Measurements from ENCODE around the gene PLXNA4. TPM values are rescaled to one million over a fixed set of nuclear protein-coding genes. Genes with fewer than 3 reads are reported as not detected.

The PLXNA4 gene
- polyA plus RNA-seq, 2 of the 4 experiments (the other 2 are of a cell fraction), result 0.12 to 0.34 TPM

DNA sequence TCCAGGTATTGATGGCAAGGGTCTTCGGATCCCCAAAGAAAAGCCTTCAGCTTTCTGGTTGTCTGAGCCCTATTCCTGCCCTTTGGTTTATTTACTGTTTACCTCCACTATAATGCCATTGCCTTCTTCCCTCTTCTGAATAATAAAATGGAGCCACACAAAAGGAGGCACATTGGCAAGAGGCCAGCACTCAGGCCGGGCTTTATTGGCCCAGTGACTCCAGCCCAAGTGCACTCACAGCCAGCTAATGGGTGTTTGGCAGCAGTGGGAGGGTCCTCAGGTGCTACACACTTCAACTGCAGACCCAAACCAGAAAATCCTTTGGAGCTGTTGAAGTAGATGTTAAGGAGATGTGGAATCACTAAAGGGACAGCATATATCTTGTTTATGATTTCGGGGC, 336.0 kb downstream of the PLXNA4 start:
- Histone ChIP-seq H3K4me3 (no peak overlapping the region), H3K27ac (no peak overlapping the region), H3K4me1 (no peaks in the 10 kb centered on the region), H3K4me2 (no peak overlapping the region), H3K9me3 (peaks cover 6% of the 10 kb centered on the region; the same call in 2 of the 3 replicates)
- 38% methylated on average over 3 of the region's 3 CpGs for WGBS (ENCODE audit: missing lambda C conversion rate)
- DNase-seq (ENCODE audit: low read depth in 1 of 2, low spot score in 1 of 2) (no peak), ATAC-seq (no peak), FAIRE-seq (no peak)
- POLR2A ChIA-PET, result no interaction called here
- CTCF ChIA-PET, result interaction anchor here (1.0 to 2.6 kb wide), 6 partner anchors 9 to 551 kb away, joined by 3 to 9 read pairs (median 3); no protein-coding TSS in a partner anchor
- TF ChIP-seq GATA3 (IDR thresholded peaks at IDR 0.05; ENCODE audit: borderline replicate concordance) (no peak), RARB (CRISPR knock-in tag; IDR thresholded peaks at IDR 0.05) (no peak), SREBF2 (IDR thresholded peaks at IDR 0.05) (no peak), ESRRA (IDR thresholded peaks at IDR 0.05; ENCODE audit: borderline replicate concordance, low read length) (no peak)
- TF ChIP-seq, protein P1, sequence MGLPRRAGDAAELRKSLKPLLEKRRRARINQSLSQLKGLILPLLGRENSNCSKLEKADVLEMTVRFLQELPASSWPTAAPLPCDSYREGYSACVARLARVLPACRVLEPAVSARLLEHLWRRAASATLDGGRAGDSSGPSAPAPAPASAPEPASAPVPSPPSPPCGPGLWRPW (IDR thresholded peaks at IDR 0.05), result no peak

DNA sequence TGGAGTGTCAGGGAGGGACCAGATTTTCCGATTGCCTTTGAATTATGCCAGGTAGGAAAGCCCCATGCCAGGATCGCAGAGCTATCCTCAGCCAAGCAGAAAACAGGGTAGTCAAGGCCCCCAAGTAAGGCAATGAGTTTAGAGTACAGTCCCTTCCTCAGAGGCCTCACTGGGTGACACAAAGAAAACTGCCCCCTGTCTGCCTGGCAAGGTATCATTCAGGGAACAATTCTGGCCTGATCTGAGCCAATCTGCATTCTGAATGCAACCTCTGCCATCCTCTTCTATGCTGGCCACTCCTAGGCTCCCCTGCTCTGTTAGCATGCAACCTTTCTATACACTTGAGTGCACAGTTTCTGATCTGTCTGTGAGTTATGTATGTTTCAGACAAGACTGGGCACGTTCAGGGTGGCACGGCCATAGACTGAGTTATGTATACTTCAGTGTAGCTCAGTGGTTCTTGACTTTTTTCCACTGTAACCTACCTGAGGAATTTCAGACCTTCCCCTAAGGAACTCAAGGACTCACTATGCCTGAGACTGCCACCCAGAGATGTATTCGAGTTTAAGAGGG, 336.8 kb downstream of the PLXNA4 start:
- no peak overlapping the region for H3K27ac ChIP-seq
- FAIRE-seq, result no peak
- no peak for DNase-seq (ENCODE audit: low read depth in 1 of 2, low spot score in 1 of 2)
- no peak overlapping the region for H3K4me2 ChIP-seq
- no peaks in the 10 kb centered on the region for H3K4me1 ChIP-seq
- no peak for TF ChIP-seq NR3C1 (IDR thresholded peaks at IDR 0.05)
- TF ChIP-seq MAZ (IDR thresholded peaks at IDR 0.05; ENCODE audit: borderline replicate concordance, low read depth, low read length), result no peak
- no peak for TF ChIP-seq CHD2 (IDR thresholded peaks at IDR 0.05; ENCODE audit: low read length, partially characterized antibody)
- no peak for TF ChIP-seq MAFK (IDR thresholded peaks at IDR 0.05; ENCODE audit: partially characterized antibody)
- TF ChIP-seq CEBPB (IDR thresholded peaks at IDR 0.05), result no peak
- no peak for TF ChIP-seq ATOH8 (CRISPR knock-in tag; IDR thresholded peaks at IDR 0.05; ENCODE audit: low read depth)
- TF ChIP-seq RCOR1 (IDR thresholded peaks at IDR 0.05; ENCODE audit: low read depth, low read length), result no peak
- no peak for TF ChIP-seq GATA3 (IDR thresholded peaks at IDR 0.05; ENCODE audit: borderline replicate concordance)
- no peak for TF ChIP-seq NPAS2 (CRISPR knock-in tag; IDR thresholded peaks at IDR 0.05; ENCODE audit: borderline replicate concordance)
- TF ChIP-seq KDM1A (IDR thresholded peaks at IDR 0.05; ENCODE audit: low read depth), result no peak
- no peak for TF ChIP-seq CHD4 (IDR thresholded peaks at IDR 0.05; ENCODE audit: borderline replicate concordance)
- TF ChIP-seq, protein P2, sequence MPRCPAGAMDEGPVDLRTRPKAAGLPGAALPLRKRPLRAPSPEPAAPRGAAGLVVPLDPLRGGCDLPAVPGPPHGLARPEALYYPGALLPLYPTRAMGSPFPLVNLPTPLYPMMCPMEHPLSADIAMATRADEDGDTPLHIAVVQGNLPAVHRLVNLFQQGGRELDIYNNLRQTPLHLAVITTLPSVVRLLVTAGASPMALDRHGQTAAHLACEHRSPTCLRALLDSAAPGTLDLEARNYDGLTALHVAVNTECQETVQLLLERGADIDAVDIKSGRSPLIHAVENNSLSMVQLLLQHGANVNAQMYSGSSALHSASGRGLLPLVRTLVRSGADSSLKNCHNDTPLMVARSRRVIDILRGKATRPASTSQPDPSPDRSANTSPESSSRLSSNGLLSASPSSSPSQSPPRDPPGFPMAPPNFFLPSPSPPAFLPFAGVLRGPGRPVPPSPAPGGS (IDR thresholded peaks at IDR 0.05), result no peak
- ChIA-PET POLR2A (no interaction called here), CTCF (interaction anchor here (0.6 to 2.6 kb wide), 6 partner anchors 10 to 551 kb away, joined by 3 to 9 read pairs (median 4); no protein-coding TSS in a partner anchor)
- no peak for ATAC-seq
- no peak overlapping the region for H3K4me3 ChIP-seq
- H3K9me3 ChIP-seq, result no peaks in the 10 kb centered on the region
- 65% methylated on average over 5 of the region's 5 CpGs for WGBS (ENCODE audit: missing lambda C conversion rate)

DNA sequence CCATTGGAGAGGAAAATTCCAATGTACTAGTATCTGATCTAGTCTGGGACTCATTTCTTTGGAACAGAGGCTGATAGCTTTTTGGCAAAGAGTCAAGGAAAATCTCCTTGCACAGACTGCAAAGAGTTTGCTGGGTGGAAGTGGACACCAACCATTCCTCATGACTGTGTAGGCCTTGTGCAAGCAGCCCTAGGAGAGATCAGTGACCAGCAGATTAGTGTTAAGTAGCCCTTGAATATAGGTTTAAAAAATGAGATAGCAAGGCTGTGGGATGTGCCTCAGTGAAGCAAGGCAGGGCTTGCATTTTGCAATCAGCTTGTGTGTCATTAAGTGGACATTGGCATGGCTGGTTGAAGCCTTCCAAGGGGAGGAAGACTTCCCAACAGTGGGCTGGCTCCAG, 341.6 kb downstream of the PLXNA4 start:
- H3K4me1 ChIP-seq, result no peaks in the 10 kb centered on the region
- FAIRE-seq, result no peak
- no peak overlapping the region for H3K27ac ChIP-seq
- ChIA-PET CTCF (interaction anchor here (0.9 to 1.7 kb wide), 2 partner anchors 73 to 289 kb away, joined by 3 to 5 read pairs; no protein-coding TSS in a partner anchor), POLR2A (no interaction called here)
- ATAC-seq, result no peak
- no peak for DNase-seq (ENCODE audit: low read depth in 1 of 2, low spot score in 1 of 2)
- H3K9me3 ChIP-seq, result no peaks in the 10 kb centered on the region
- TF ChIP-seq CBX2 (IDR thresholded peaks at IDR 0.05; ENCODE audit: borderline replicate concordance, low read depth), result no peak
- TF ChIP-seq ZC3H11A (IDR thresholded peaks at IDR 0.05), result no peak
- TF ChIP-seq RCOR1 (IDR thresholded peaks at IDR 0.05; ENCODE audit: low read depth, low read length), result no peak
- TF ChIP-seq ZSCAN20 (CRISPR knock-in tag; IDR thresholded peaks at IDR 0.05), result no peak
- TF ChIP-seq RARB (CRISPR knock-in tag; IDR thresholded peaks at IDR 0.05), result no peak
- TF ChIP-seq TFCP2L1 (CRISPR knock-in tag; IDR thresholded peaks at IDR 0.05), result no peak
- no peak for TF ChIP-seq MAX (IDR thresholded peaks at IDR 0.05)
- no peak for TF ChIP-seq CHD4 (IDR thresholded peaks at IDR 0.05; ENCODE audit: borderline replicate concordance)
- TF ChIP-seq, protein P3, sequence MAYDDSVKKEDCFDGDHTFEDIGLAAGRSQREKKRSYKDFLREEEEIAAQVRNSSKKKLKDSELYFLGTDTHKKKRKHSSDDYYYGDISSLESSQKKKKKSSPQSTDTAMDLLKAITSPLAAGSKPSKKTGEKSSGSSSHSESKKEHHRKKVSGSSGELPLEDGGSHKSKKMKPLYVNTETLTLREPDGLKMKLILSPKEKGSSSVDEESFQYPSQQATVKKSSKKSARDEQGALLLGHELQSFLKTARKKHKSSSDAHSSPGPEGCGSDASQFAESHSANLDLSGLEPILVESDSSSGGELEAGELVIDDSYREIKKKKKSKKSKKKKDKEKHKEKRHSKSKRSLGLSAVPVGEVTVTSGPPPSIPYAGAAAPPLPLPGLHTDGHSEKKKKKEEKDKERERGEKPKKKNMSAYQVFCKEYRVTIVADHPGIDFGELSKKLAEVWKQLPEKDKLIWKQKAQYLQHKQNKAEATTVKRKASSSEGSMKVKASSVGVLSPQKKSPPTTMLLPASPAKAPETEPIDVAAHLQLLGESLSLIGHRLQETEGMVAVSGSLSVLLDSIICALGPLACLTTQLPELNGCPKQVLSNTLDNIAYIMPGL (CRISPR knock-in tag; IDR thresholded peaks at IDR 0.05; ENCODE audit: borderline replicate concordance), result no peak
- TF ChIP-seq HOXA7 (CRISPR knock-in tag; IDR thresholded peaks at IDR 0.05), result no peak
- no peak for TF ChIP-seq CEBPB (IDR thresholded peaks at IDR 0.05)
- TF ChIP-seq SMC3 (IDR thresholded peaks at IDR 0.05), result no peak
- no peak for TF ChIP-seq ATOH8 (CRISPR knock-in tag; IDR thresholded peaks at IDR 0.05; ENCODE audit: low read depth)
- TF ChIP-seq HDAC2 (IDR thresholded peaks at IDR 0.05), result no peak
- TF ChIP-seq ESRRA (IDR thresholded peaks at IDR 0.05; ENCODE audit: borderline replicate concordance, low read length), result no peak
- no peak for TF ChIP-seq ELK1 (IDR thresholded peaks at IDR 0.05; ENCODE audit: low read depth, low read length)
- TF ChIP-seq KDM1A (IDR thresholded peaks at IDR 0.05; ENCODE audit: low read depth), result no peak
- H3K4me3 ChIP-seq, result no peak overlapping the region
- no peak overlapping the region for H3K4me2 ChIP-seq

Measured in A549 (cell line).